Large intestine (tissue), 3 donors: ENCODE data around the gene CDKAL1. TPM values are rescaled to one million over a fixed set of nuclear protein-coding genes. Genes with fewer than 3 reads are reported as not detected.
A peak's percentile ranks its signal among the peaks of the same experiment; 100 is the strongest.

Experiments used
- DNase-seq, 2 donors: peaks; one replicate each; pipeline versions ENCODE4 v3.0.0 to v3.0.0-alpha.2; 2013
- H3K27ac ChIP-seq: one replicate; pipeline ENCODE4 v1.5.1; 2013; ENCODE audit warnings: low read length
- H3K27me3 ChIP-seq: 2 replicates; pipeline ENCODE4 v1.6.1; 2013; ENCODE audit warnings: low read length; ENCODE audit not compliant: control insufficient read depth, insufficient read depth
- H3K36me3 ChIP-seq: 2 replicates; pipeline ENCODE4 v1.6.1; 2013; ENCODE audit warnings: low read length; ENCODE audit not compliant: control insufficient read depth, insufficient read depth
- H3K4me1 ChIP-seq: one replicate; pipeline ENCODE4 v1.6.1; 2013; ENCODE audit warnings: low read length; ENCODE audit not compliant: control insufficient read depth, insufficient read depth
- H3K4me3 ChIP-seq: one replicate; pipeline ENCODE4 v1.5.1; 2013; ENCODE audit warnings: low read length
- H3K9me3 ChIP-seq: one replicate; pipeline ENCODE4 v1.6.1; 2013; ENCODE audit warnings: mild to moderate bottlenecking, low read depth, low read length, moderate library complexity; ENCODE audit not compliant: control insufficient read depth
- whole genome bisulfite sequencing: methylation state at CpG from one replicate; pipeline ENCODE4 v1.1.5; 2013; ENCODE audit warnings: low lambda C conversion rate; ENCODE audit not compliant: insufficient coverage; 5-methylcytosine and 5-hydroxymethylcytosine counted together
- polyA plus RNA-seq: library from polyadenylated mRNA; unstranded; fragments of 120-200 nt; gene quantifications from one replicate; pipeline ENCODE4 v1.2.1, GENCODE V29; 2013

Gene CDKAL1
- polyA plus RNA-seq, 1 donor: 10.3 TPM

- H3K4me1 ChIP-seq: peaks cover 10% of the 10 kb centered on the region
- H3K27ac ChIP-seq: no peak overlapping the region
- WGBS: no CpG with 5 or more reads among the region's 1 CpG
- H3K27me3 ChIP-seq: no peaks in the 10 kb centered on the region
- no peaks in the 10 kb centered on the region for H3K36me3 ChIP-seq
- DNase-seq: peak; percentile 34 to 73
- H3K9me3 ChIP-seq: no peaks in the 10 kb centered on the region
- H3K4me3 ChIP-seq: no peak overlapping the region
Observed at GRCh38 chr6:20706238-20706938, 172.1 kb downstream of the CDKAL1 start.

- Histone ChIP-seq H3K36me3 (no peaks in the 10 kb centered on the region), H3K4me1 (peaks cover 10% of the 10 kb centered on the region), H3K27ac (no peak overlapping the region), H3K9me3 (no peaks in the 10 kb centered on the region), H3K4me3 (no peak overlapping the region), H3K27me3 (no peaks in the 10 kb centered on the region)
- DNase-seq: no peak
- whole genome bisulfite sequencing: no CpG with 5 or more reads among the region's 2 CpGs
Observed at GRCh38 chr6:20706939-20707485, 172.8 kb downstream of the CDKAL1 start.

- Histone ChIP-seq H3K4me3 (no peak overlapping the region), H3K27me3 (no peaks in the 10 kb centered on the region), H3K4me1 (peaks cover 10% of the 10 kb centered on the region), H3K27ac (no peak overlapping the region), H3K9me3 (no peaks in the 10 kb centered on the region), H3K36me3 (no peaks in the 10 kb centered on the region)
- DNase-seq: no peak
- WGBS: 75% methylated on average over 2 of the region's 2 CpGs
Observed at GRCh38 chr6:20707870-20708269, 173.6 kb downstream of the CDKAL1 start.

- 100% methylated on average over 1 of the region's 3 CpGs for WGBS
- H3K4me1 ChIP-seq: peaks cover 10% of the 10 kb centered on the region
Observed at GRCh38 chr6:20708367-20709124, 174.3 kb downstream of the CDKAL1 start.

GRCh38 chr6:20709451-20709850 is 175.2 kb downstream of the CDKAL1 start:
- WGBS: 60% methylated on average over 1 of the region's 2 CpGs
- DNase-seq: no peak
- H3K27ac ChIP-seq: no peak overlapping the region

More at GRCh38 chr6:20708367-20709124, 174.3 kb downstream of the CDKAL1 start:
- Histone ChIP-seq H3K4me3 (no peak overlapping the region), H3K9me3 (no peaks in the 10 kb centered on the region), H3K27ac (no peak overlapping the region), H3K27me3 (no peaks in the 10 kb centered on the region), H3K36me3 (no peaks in the 10 kb centered on the region)
- DNase-seq: no peak

GRCh38 chr6:20710341-20710740 is 176.1 kb downstream of the CDKAL1 start:
- WGBS: 100% methylated on average over 2 of the region's 2 CpGs
- H3K27me3 ChIP-seq: no peaks in the 10 kb centered on the region
- no peak overlapping the region for H3K4me3 ChIP-seq
- H3K36me3 ChIP-seq: no peaks in the 10 kb centered on the region
- no peak overlapping the region for H3K27ac ChIP-seq
- H3K9me3 ChIP-seq: no peaks in the 10 kb centered on the region
- peaks cover 10% of the 10 kb centered on the region for H3K4me1 ChIP-seq
- no peak for DNase-seq

More at GRCh38 chr6:20709451-20709850, 175.2 kb downstream of the CDKAL1 start:
- Histone ChIP-seq H3K9me3 (no peaks in the 10 kb centered on the region), H3K4me3 (no peak overlapping the region), H3K27me3 (no peaks in the 10 kb centered on the region), H3K4me1 (peaks cover 10% of the 10 kb centered on the region), H3K36me3 (no peaks in the 10 kb centered on the region)

GRCh38 chr6:20711518-20711917 is 177.3 kb downstream of the CDKAL1 start:
- H3K9me3 ChIP-seq: no peaks in the 10 kb centered on the region
- H3K4me1 ChIP-seq: peaks cover 3% of the 10 kb centered on the region
- H3K27ac ChIP-seq: no peak overlapping the region
- no peak overlapping the region for H3K4me3 ChIP-seq
- WGBS: no CpG with 5 or more reads among the region's 1 CpG
- no peaks in the 10 kb centered on the region for H3K36me3 ChIP-seq
- no peak for DNase-seq
- H3K27me3 ChIP-seq: no peaks in the 10 kb centered on the region

- no peaks in the 10 kb centered on the region for H3K36me3 ChIP-seq
- no peak overlapping the region for H3K4me3 ChIP-seq
- no peaks in the 10 kb centered on the region for H3K27me3 ChIP-seq
- H3K27ac ChIP-seq: no peak overlapping the region
- peaks cover 3% of the 10 kb centered on the region for H3K4me1 ChIP-seq
- no peaks in the 10 kb centered on the region for H3K9me3 ChIP-seq
- DNase-seq: no peak
- no CpG with 5 or more reads among the region's 2 CpGs for WGBS
Observed at GRCh38 chr6:20712011-20712410, 177.8 kb downstream of the CDKAL1 start.

- no peak for DNase-seq
- H3K4me1 ChIP-seq: no peaks in the 10 kb centered on the region
- no peak overlapping the region for H3K27ac ChIP-seq
- 45% methylated on average over 2 of the region's 3 CpGs for WGBS
- H3K27me3 ChIP-seq: no peaks in the 10 kb centered on the region
- H3K4me3 ChIP-seq: no peak overlapping the region
- H3K9me3 ChIP-seq: no peaks in the 10 kb centered on the region
- H3K36me3 ChIP-seq: no peaks in the 10 kb centered on the region
Observed at GRCh38 chr6:20715135-20715806, 181.0 kb downstream of the CDKAL1 start.

- Histone ChIP-seq H3K27me3 (no peaks in the 10 kb centered on the region), H3K36me3 (no peaks in the 10 kb centered on the region), H3K27ac (no peak overlapping the region), H3K4me1 (no peaks in the 10 kb centered on the region), H3K4me3 (no peak overlapping the region), H3K9me3 (no peaks in the 10 kb centered on the region)
- WGBS: no CpG with 5 or more reads among the region's 1 CpG
- no peak for DNase-seq
Observed at GRCh38 chr6:20716865-20717264, 182.6 kb downstream of the CDKAL1 start.
